IPS-20b (cell line): ENCODE results near the gene CA5B.
"Not testable (repeated sequence)": the region's sequence is repeated elsewhere in the genome, so short reads cannot be mapped to it uniquely, and the experiment has no call there.

ENCODE experiments used
- H3K27ac ChIP-seq: one replicate; pipeline ENCODE4 v1.5.1; 2013; ENCODE audit warnings: low read length
- H3K27me3 ChIP-seq: 2 replicates; pipeline ENCODE4 v1.6.1; 2013; ENCODE audit warnings: mild to moderate bottlenecking, low read length, inconsistent platforms; ENCODE audit not compliant: insufficient read depth
- H3K36me3 ChIP-seq: 2 replicates; pipeline ENCODE4 v1.6.1; 2013; ENCODE audit warnings: low read depth, mild to moderate bottlenecking, inconsistent platforms, low read length, moderate library complexity; ENCODE audit not compliant: insufficient read depth
- H3K4me1 ChIP-seq: 2 replicates; pipeline ENCODE4 v1.6.1; 2013; ENCODE audit warnings: mild to moderate bottlenecking, control low read depth, inconsistent platforms, low read length, moderate library complexity; ENCODE audit not compliant: insufficient read depth
- H3K4me3 ChIP-seq: 2 replicates; pipeline ENCODE4 v1.5.1; 2013; ENCODE audit warnings: mild to moderate bottlenecking, low read length, inconsistent platforms
- H3K9ac ChIP-seq: 2 replicates; pipeline ENCODE4 v1.6.1; 2013; ENCODE audit warnings: low read depth, mild to moderate bottlenecking, inconsistent platforms, low read length, moderate library complexity
- H3K9me3 ChIP-seq: 2 replicates; pipeline ENCODE4 v1.6.1; 2013; ENCODE audit warnings: mild to moderate bottlenecking, low read depth, low read length, inconsistent platforms; ENCODE audit not compliant: insufficient read depth

Gene CA5B

DNA sequence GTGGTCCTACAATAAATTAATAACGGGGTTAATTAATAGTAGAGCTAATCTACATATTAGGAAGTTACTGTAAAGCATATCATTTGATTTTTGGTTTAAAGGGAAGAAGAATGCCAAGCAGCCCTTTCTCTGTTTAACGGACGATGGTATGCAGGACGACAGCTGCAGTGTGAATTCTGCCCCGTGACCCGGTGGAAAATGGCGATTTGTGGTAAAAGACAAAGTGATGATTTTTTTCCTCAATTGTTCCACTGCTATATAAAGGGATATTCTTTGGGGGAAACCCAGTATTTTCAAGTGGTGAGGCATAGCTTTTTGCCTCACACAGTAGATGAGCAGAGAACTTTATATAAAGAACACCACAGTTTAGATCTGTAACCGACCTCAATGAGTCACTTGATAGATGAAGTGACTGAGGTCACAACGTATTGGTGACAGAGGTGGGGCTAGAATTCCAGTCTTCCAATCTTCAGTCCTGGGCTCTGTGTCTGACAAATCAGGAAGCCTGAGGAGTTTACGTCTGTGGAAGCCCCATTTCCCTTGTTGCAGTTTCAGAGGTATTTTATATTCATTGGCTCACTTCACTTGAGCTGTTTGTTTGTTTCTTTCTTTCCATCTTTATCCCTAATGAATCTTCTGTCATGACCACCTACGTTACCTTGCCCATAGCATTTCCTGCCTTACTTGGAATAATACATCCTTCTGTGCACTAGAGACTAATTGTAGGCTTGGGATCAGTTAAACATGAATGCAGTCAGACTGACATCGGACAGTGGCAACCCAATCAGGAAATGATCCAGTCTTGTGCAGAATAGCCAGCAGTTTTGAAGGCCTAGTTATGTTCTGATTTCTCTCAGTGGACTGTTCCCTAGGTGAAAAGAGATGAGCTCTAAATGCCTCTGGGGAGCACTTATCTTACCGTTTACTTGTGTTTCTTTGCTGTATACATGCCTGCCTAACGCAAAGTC lies 82.3 kb downstream of the CA5B start:
- Histone ChIP-seq H3K4me3 (no peak overlapping the region), H3K27me3 (no peaks in the 10 kb centered on the region), H3K36me3 (peaks cover 45% of the 10 kb centered on the region; the same call in 1 of the 2 replicates), H3K27ac (no peak overlapping the region), H3K9ac (no peak overlapping the region), H3K4me1 (peaks cover 9% of the 10 kb centered on the region), H3K9me3 (no peaks in the 10 kb centered on the region)

DNA sequence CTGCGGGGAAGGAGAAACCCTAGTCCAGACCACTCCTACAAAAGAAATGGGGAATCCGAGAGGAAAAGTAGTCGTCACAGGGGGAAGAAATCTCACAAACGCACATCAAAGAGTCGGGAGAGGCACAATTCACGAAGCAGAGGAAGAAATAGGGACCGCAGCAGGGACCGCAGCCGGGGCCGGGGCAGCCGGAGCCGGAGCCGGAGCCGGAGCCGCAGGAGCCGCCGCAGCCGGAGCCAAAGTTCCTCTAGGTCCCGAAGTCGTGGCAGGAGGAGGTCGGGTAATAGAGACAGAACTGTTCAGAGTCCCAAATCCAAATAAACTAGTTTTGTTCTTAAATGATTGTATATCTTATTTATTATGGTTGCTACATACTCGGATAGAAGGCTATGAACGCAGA lies 84.9 kb downstream of the CA5B start:
- Histone ChIP-seq H3K9ac (no peak overlapping the region), H3K27me3 (no peaks in the 10 kb centered on the region), H3K27ac (no peak overlapping the region), H3K4me3 (no peak overlapping the region), H3K4me1 (no peaks in the 10 kb centered on the region), H3K36me3 (peaks cover 46% of the 10 kb centered on the region), H3K9me3 (no peaks in the 10 kb centered on the region)

GRCh38 chrX:15825936-15826335 lies 87.9 kb downstream of the CA5B start:
- no peaks in the 10 kb centered on the region for H3K9me3 ChIP-seq
- H3K4me3 ChIP-seq, result no peak overlapping the region
- peaks cover 47% of the 10 kb centered on the region for H3K36me3 ChIP-seq
- no peaks in the 10 kb centered on the region for H3K4me1 ChIP-seq
- no peaks in the 10 kb centered on the region for H3K27me3 ChIP-seq
- H3K27ac ChIP-seq, result no peak overlapping the region
- H3K9ac ChIP-seq, result no peak overlapping the region

- no peak overlapping the region for H3K9ac ChIP-seq
- no peaks in the 10 kb centered on the region for H3K9me3 ChIP-seq
- H3K4me3 ChIP-seq, result no peak overlapping the region
- peaks cover 49% of the 10 kb centered on the region for H3K36me3 ChIP-seq
- peaks cover 4% of the 10 kb centered on the region; the same call in 1 of the 2 replicates for H3K4me1 ChIP-seq
- no peaks in the 10 kb centered on the region for H3K27me3 ChIP-seq
- H3K27ac ChIP-seq, result no peak overlapping the region
Measured at GRCh38 chrX:15829217-15829616, 91.1 kb downstream of the CA5B start.

DNA sequence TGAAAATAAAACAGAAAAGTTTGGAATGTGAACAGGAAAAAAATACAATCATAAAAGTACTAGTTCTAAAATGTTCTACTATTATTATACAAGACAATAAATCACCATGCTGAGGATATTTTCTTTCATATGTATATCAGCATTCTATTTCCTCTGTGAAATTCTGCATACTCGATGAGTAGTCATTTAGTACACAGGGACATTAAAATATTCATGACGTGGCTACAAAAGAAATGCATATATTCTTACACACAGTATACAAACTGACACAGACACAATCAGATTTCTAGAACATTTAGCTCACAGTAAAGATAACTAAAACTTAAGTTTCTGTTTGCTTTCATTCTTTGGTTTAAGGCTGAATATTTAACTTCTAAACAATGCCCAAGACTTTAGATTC lies 93.3 kb downstream of the CA5B start:
- peaks cover 54% of the 10 kb centered on the region for H3K36me3 ChIP-seq
- not testable (repeated sequence) for H3K27me3 ChIP-seq, H3K9me3 ChIP-seq, H3K27ac ChIP-seq, H3K4me1 ChIP-seq, H3K4me3 ChIP-seq, H3K9ac ChIP-seq

GRCh38 chrX:15834053-15834452 lies 96.0 kb downstream of the CA5B start:
- no peaks in the 10 kb centered on the region for H3K27me3 ChIP-seq
- H3K27ac ChIP-seq, result no peak overlapping the region
- no peaks in the 10 kb centered on the region for H3K9me3 ChIP-seq
- no peak overlapping the region for H3K4me3 ChIP-seq
- H3K4me1 ChIP-seq, result peaks cover 4% of the 10 kb centered on the region; the same call in 1 of the 2 replicates
- peaks cover 59% of the 10 kb centered on the region for H3K36me3 ChIP-seq
- H3K9ac ChIP-seq, result no peak overlapping the region

GRCh38 chrX:15834827-15835595 lies 96.9 kb downstream of the CA5B start:
- H3K9ac ChIP-seq, result no peak overlapping the region
- no peak overlapping the region for H3K4me3 ChIP-seq
- no peaks in the 10 kb centered on the region for H3K9me3 ChIP-seq
- H3K36me3 ChIP-seq, result peaks cover 58% of the 10 kb centered on the region
- no peaks in the 10 kb centered on the region for H3K27me3 ChIP-seq
- peaks cover 4% of the 10 kb centered on the region; the same call in 1 of the 2 replicates for H3K4me1 ChIP-seq
- no peak overlapping the region for H3K27ac ChIP-seq
